DND-41 (cell line): ENCODE data around the gene SV2B.

Experiments used
- ATAC-seq: fragments of 200-7000 bp; cut with Tn5 transposase; 3 replicates; pipeline ENCODE4 v1.9.1; 2021; ENCODE audit warnings: low read depth; ENCODE audit not compliant: insufficient read depth
- DNase-seq: peaks from one replicate; pipeline ENCODE4 v3.0.0-alpha.2; 2020
- H2AFZ ChIP-seq: 2 replicates; pipeline ENCODE4 v1.6.0; 2012; ENCODE audit warnings: low read depth, low read length
- H3K27ac ChIP-seq: 2 replicates; pipeline ENCODE4 v1.5.1; 2012; ENCODE audit warnings: low read length, inconsistent platforms
- H3K27me3 ChIP-seq: fragments of 200-600 bp; sonication (generic); 2 replicates; pipeline ENCODE4 v1.6.0; 2012; ENCODE audit warnings: low read length, mild to moderate bottlenecking, inconsistent platforms; ENCODE audit not compliant: insufficient read depth, poor library complexity
- H3K36me3 ChIP-seq: 2 replicates; pipeline ENCODE4 v1.5.1; 2012; ENCODE audit warnings: low read length, inconsistent platforms; ENCODE audit not compliant: insufficient read depth
- H3K4me1 ChIP-seq: 2 replicates; pipeline ENCODE4 v1.5.1; 2012; ENCODE audit warnings: mild to moderate bottlenecking, low read length; ENCODE audit not compliant: insufficient read depth
- H3K4me2 ChIP-seq: 2 replicates; pipeline ENCODE4 v1.6.0; 2012; ENCODE audit warnings: mild to moderate bottlenecking, moderate library complexity, low read length, inconsistent platforms; ENCODE audit not compliant: insufficient read depth
- H3K4me3 ChIP-seq, 2 experiments: fragments of 200-600 bp in 1 of 2; shearing (Covaris generic) in 1 of 2; 2 replicates each; pipeline ENCODE4 v1.5.1; 2012 to 2016; ENCODE audit warnings: inconsistent platforms in 2 of 2, low read length in 2 of 2, mild to moderate bottlenecking in 2 of 2, low read depth in 1 of 2, moderate library complexity in 1 of 2
- H3K79me2 ChIP-seq: 2 replicates; pipeline ENCODE4 v1.6.0; 2012; ENCODE audit warnings: low read length, inconsistent platforms; ENCODE audit not compliant: insufficient read depth
- H3K9ac ChIP-seq: 2 replicates; pipeline ENCODE4 v1.6.0; 2012; ENCODE audit warnings: low read depth, mild to moderate bottlenecking, inconsistent platforms, low read length, moderate library complexity
- H3K9me3 ChIP-seq: 2 replicates; pipeline ENCODE4 v1.5.1; 2012; ENCODE audit warnings: low read length, moderate library complexity, mild to moderate bottlenecking, inconsistent platforms; ENCODE audit not compliant: insufficient read depth, severe bottlenecking
- H4K20me1 ChIP-seq: 2 replicates; pipeline ENCODE4 v1.6.0; 2012; ENCODE audit warnings: low read length; ENCODE audit not compliant: insufficient read depth
- CTCF ChIP-seq: IDR thresholded peaks from 2 replicates; pipeline ENCODE4 v1.5.1; 2012; ENCODE audit warnings: borderline replicate concordance, low read length, moderate library complexity, mild to moderate bottlenecking; ENCODE audit not compliant: poor library complexity, severe bottlenecking; ENCODE audit errors: extremely low read depth
- EZH2 ChIP-seq: IDR thresholded peaks from 3 replicates; pipeline ENCODE4 v1.6.1; 2012; ENCODE audit warnings: borderline replicate concordance, low read depth, mild to moderate bottlenecking, moderate library complexity, low read length, inconsistent platforms; ENCODE audit not compliant: severe bottlenecking

SV2B gene

GRCh38 chr15:91318516-91318915 lies 218.5 kb downstream of the SV2B start:
- H3K4me2 ChIP-seq: no peak overlapping the region
- H4K20me1 ChIP-seq: no peaks in the 10 kb centered on the region
- no peaks in the 10 kb centered on the region for H3K79me2 ChIP-seq
- ATAC-seq: no peak
- no peaks in the 10 kb centered on the region for H3K9me3 ChIP-seq
- no peak overlapping the region for H3K27ac ChIP-seq
- no peak for DNase-seq
- no peak overlapping the region for H3K4me3 ChIP-seq
- TF ChIP-seq CTCF: no peak
- TF ChIP-seq EZH2: no peak
- H3K9ac ChIP-seq: no peak overlapping the region
- H3K4me1 ChIP-seq: peaks cover 54% of the 10 kb centered on the region
- H2AFZ ChIP-seq: no peak overlapping the region
- no peaks in the 10 kb centered on the region for H3K27me3 ChIP-seq
- no peaks in the 10 kb centered on the region for H3K36me3 ChIP-seq

GRCh38 chr15:91318931-91319330 lies 218.9 kb downstream of the SV2B start:
- no peak overlapping the region for H3K4me2 ChIP-seq
- no peaks in the 10 kb centered on the region for H4K20me1 ChIP-seq
- H3K27me3 ChIP-seq: no peaks in the 10 kb centered on the region
- ATAC-seq: no peak
- H3K9ac ChIP-seq: no peak overlapping the region
- no peak for DNase-seq
- H3K79me2 ChIP-seq: no peaks in the 10 kb centered on the region
- H3K36me3 ChIP-seq: no peaks in the 10 kb centered on the region
- H3K4me1 ChIP-seq: peaks cover 54% of the 10 kb centered on the region
- peak overlapping the region; percentile 66; the same call in 1 of the 2 replicates for H3K27ac ChIP-seq
- H2AFZ ChIP-seq: no peak overlapping the region
- H3K9me3 ChIP-seq: no peaks in the 10 kb centered on the region
- TF ChIP-seq CTCF (no peak), EZH2 (no peak)
- H3K4me3 ChIP-seq: no peak overlapping the region

GRCh38 chr15:91319371-91320059 lies 219.5 kb downstream of the SV2B start:
- Histone ChIP-seq H3K4me3 (no peak overlapping the region), H3K79me2 (no peaks in the 10 kb centered on the region), H4K20me1 (no peaks in the 10 kb centered on the region), H2AFZ (no peak overlapping the region), H3K4me1 (peaks cover 54% of the 10 kb centered on the region), H3K9me3 (no peaks in the 10 kb centered on the region), H3K27me3 (no peaks in the 10 kb centered on the region), H3K36me3 (no peaks in the 10 kb centered on the region), H3K27ac (peak overlapping the region; percentile 66), H3K9ac (no peak overlapping the region), H3K4me2 (peak overlapping the region; percentile 23; the same call in 1 of the 2 replicates)
- DNase-seq (no peak), ATAC-seq (no peak)
- no peak for TF ChIP-seq EZH2
- TF ChIP-seq CTCF: no peak

- Histone ChIP-seq H4K20me1 (no peaks in the 10 kb centered on the region), H3K36me3 (no peaks in the 10 kb centered on the region), H3K9me3 (no peaks in the 10 kb centered on the region), H3K27ac (peak overlapping the region; percentile 66; the same call in 1 of the 2 replicates), H2AFZ (no peak overlapping the region), H3K4me3 (no peak overlapping the region), H3K4me2 (peak overlapping the region; percentile 23; the same call in 1 of the 2 replicates), H3K27me3 (no peaks in the 10 kb centered on the region), H3K9ac (no peak overlapping the region), H3K4me1 (peaks cover 48% of the 10 kb centered on the region), H3K79me2 (no peaks in the 10 kb centered on the region)
- DNase-seq (no peak), ATAC-seq (peak; percentile 65)
- no peak for TF ChIP-seq CTCF
- TF ChIP-seq EZH2: no peak
Measured at GRCh38 chr15:91320101-91320500, 220.0 kb downstream of the SV2B start.
